WTC11 (cell line): ENCODE measurements around the gene KCTD3. TPM values are rescaled to one million over a fixed set of nuclear protein-coding genes. Genes with fewer than 3 reads are reported as not detected.

Experiments
- ATAC-seq: fragments of 200-7000 bp; cut with Tn5 transposase; 2 replicates; pipeline ENCODE4 v1.10.0; 2021; ENCODE audit warnings: mild to moderate bottlenecking, moderate library complexity
- CTCF ChIA-PET: fragments of 300-600 bp; sonication (Branson Sonifier 250); formaldehyde crosslinking; loops from one replicate; lab custom pipeline; 2021; ENCODE audit warnings: antibody characterized with exemption; lab: Charles Lee
- POLR2A ChIA-PET: fragments of 350-600 bp; sonication (Branson Sonifier 250); formaldehyde crosslinking; loops from one replicate; lab custom pipeline; 2021; ENCODE audit warnings: antibody characterized with exemption; lab: Charles Lee
- DNase-seq: peaks from one replicate; pipeline ENCODE4 v3.0.0; 2021; ENCODE audit warnings: low spot score
- H3K27ac Mint-ChIP-seq: 2 replicates; pipeline ENCODE4 v1.8.0; 2021; ENCODE audit warnings: mixed read lengths
- H3K27me3 Mint-ChIP-seq: 2 replicates; pipeline ENCODE4 v1.8.0; 2021; ENCODE audit warnings: low read depth, mild to moderate bottlenecking, moderate library complexity, mixed read lengths
- H3K36me3 Mint-ChIP-seq: 2 replicates; pipeline ENCODE4 v1.8.0; 2021; ENCODE audit warnings: mixed read lengths
- H3K4me1 Mint-ChIP-seq: 2 replicates; pipeline ENCODE4 v1.8.0; 2022; ENCODE audit warnings: mixed read lengths
- H3K4me3 Mint-ChIP-seq: 2 replicates; pipeline ENCODE4 v1.8.0; 2021; ENCODE audit warnings: mild to moderate bottlenecking, moderate library complexity, mixed read lengths
- H3K9me3 Mint-ChIP-seq: 2 replicates; pipeline ENCODE4 v1.8.0; 2021; ENCODE audit warnings: mixed read lengths
- AFF4 ChIP-seq: sonication (generic); formaldehyde crosslinking; IDR thresholded peaks from 2 replicates; pipeline ENCODE4 v1.8.1; 2023; ENCODE audit warnings: mild to moderate bottlenecking, missing genetic modification reagents, borderline replicate concordance
- AR ChIP-seq: fragments of 250-450 bp; sonication (Bioruptor Pico); IDR thresholded peaks from 2 replicates; pipeline ENCODE4 v1.9.0; 2021; ENCODE audit warnings: mild to moderate bottlenecking
- ATF1 ChIP-seq: sonication (generic); formaldehyde crosslinking; IDR thresholded peaks from 2 replicates; pipeline ENCODE4 v1.8.1; 2023; ENCODE audit warnings: mild to moderate bottlenecking, moderate library complexity, missing genetic modification reagents
- ATF2 ChIP-seq: sonication (generic); formaldehyde crosslinking; IDR thresholded peaks from 2 replicates; pipeline ENCODE4 v1.8.1; 2022; ENCODE audit warnings: low read depth, missing genetic modification reagents, borderline replicate concordance
- ATF3 ChIP-seq: sonication (generic); formaldehyde crosslinking; conservative IDR thresholded peaks from 2 replicates; pipeline ENCODE4 v1.8.1; 2022; ENCODE audit warnings: mild to moderate bottlenecking, missing genetic modification reagents
- CREM ChIP-seq: sonication (generic); formaldehyde crosslinking; IDR thresholded peaks from 2 replicates; pipeline ENCODE4 v1.8.1; 2022; ENCODE audit warnings: mild to moderate bottlenecking, missing genetic modification reagents, moderate library complexity
- ETV6 ChIP-seq: sonication (generic); formaldehyde crosslinking; IDR thresholded peaks from 2 replicates; pipeline ENCODE4 v1.8.1; 2022; ENCODE audit warnings: mild to moderate bottlenecking, missing genetic modification reagents
- GABPB1 ChIP-seq: sonication (generic); formaldehyde crosslinking; IDR thresholded peaks from 2 replicates; pipeline ENCODE4 v1.8.1; 2023; ENCODE audit warnings: mild to moderate bottlenecking, missing genetic modification reagents
- HMGA2 ChIP-seq: fragments of 250-450 bp; sonication (Bioruptor Pico); IDR thresholded peaks from 2 replicates; pipeline ENCODE4 v1.4.0; 2021; ENCODE audit warnings: mild to moderate bottlenecking, moderate library complexity
- MAX ChIP-seq: sonication (generic); formaldehyde crosslinking; IDR thresholded peaks from 2 replicates; pipeline ENCODE4 v1.8.0; 2022; ENCODE audit warnings: mild to moderate bottlenecking, missing genetic modification reagents
- NFE2L1 ChIP-seq: sonication (generic); formaldehyde crosslinking; IDR thresholded peaks from 2 replicates; pipeline ENCODE4 v1.8.1; 2023; ENCODE audit warnings: missing genetic modification reagents
- RORB ChIP-seq: fragments of 250-450 bp; sonication (Bioruptor Pico); IDR thresholded peaks from 2 replicates; pipeline ENCODE4 v1.9.0; 2021; ENCODE audit warnings: mild to moderate bottlenecking
- SOX15 ChIP-seq: fragments of 250-450 bp; sonication (Bioruptor Pico); IDR thresholded peaks from 2 replicates; pipeline ENCODE4 v1.9.0; 2021; ENCODE audit warnings: mild to moderate bottlenecking
- TEAD4 ChIP-seq: sonication (generic); formaldehyde crosslinking; IDR thresholded peaks from 2 replicates; pipeline ENCODE4 v1.8.0; 2022; ENCODE audit warnings: mild to moderate bottlenecking, missing genetic modification reagents
- USF1 ChIP-seq: sonication (generic); formaldehyde crosslinking; IDR thresholded peaks from 2 replicates; pipeline ENCODE4 v1.8.0; 2022; ENCODE audit warnings: mild to moderate bottlenecking, missing genetic modification reagents
- ZNF416 ChIP-seq: fragments of 250-450 bp; sonication (Bioruptor Pico); IDR thresholded peaks from 2 replicates; pipeline ENCODE4 v1.9.0; 2021; ENCODE audit warnings: mild to moderate bottlenecking, inconsistent platforms
- ZNF512 ChIP-seq: sonication (generic); formaldehyde crosslinking; IDR thresholded peaks from 2 replicates; pipeline ENCODE4 v1.8.1; 2022; ENCODE audit warnings: missing genetic modification reagents, borderline replicate concordance
- total RNA-seq: library from RNA; stranded (reverse); gene quantifications from 3 replicates; pipeline ENCODE4 v1.2.3, GENCODE V29; 2021
- TF ChIP-seq, protein P1 (sequence below): sonication (generic); formaldehyde crosslinking; IDR thresholded peaks from 2 replicates; pipeline ENCODE4 v1.8.1; 2023; ENCODE audit warnings: mild to moderate bottlenecking, missing genetic modification reagents
- TF ChIP-seq, protein P2 (sequence below): sonication (generic); formaldehyde crosslinking; conservative IDR thresholded peaks from 2 replicates; pipeline ENCODE4 v1.8.1; 2023; ENCODE audit warnings: mild to moderate bottlenecking, low read depth, missing genetic modification reagents, moderate library complexity

KCTD3 gene
- total RNA-seq, 1 experiment from 2014 or later: 55.6 TPM

- no peak for TF ChIP-seq ATF2 (CRISPR knock-in tag)
- TF ChIP-seq ATF3 (CRISPR knock-in tag): no peak
These were observed 68.7 kb downstream of the KCTD3 start (continued) for GRCh38 chr1:215635827-215636226.

DNA sequence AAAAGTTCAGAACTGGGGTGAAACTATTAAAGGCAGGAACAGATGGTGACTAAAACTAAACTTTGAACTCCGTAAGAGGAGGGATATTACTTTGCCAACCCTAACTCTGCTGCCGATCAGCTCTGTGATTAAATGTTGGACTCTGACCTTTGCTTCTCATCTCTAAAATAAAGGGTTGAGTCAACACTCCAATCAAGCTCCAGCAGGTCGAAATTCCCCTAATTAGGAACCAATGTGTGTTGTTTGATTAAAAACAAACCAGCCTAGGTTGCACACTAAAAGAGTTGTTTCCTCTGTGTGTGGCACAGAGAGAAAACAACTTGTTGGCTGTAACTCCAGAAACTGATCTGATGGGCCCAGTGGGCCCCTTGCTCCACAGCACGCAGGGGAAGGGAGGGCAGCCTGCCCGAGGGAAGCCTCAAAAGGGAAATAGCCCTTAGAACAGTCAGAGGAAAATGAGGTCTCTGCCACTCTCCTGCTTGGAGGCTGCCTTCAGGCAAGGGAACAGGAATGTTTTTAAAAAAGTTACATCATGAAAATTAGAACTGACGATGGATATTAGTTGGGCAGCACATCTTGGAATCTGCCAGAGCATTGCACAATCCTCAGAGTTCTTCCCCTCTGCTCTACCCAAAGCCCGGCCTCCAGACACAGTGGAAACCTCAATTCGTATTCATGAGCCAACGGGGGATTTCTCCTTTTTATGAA lies 69.3 kb downstream of the KCTD3 start:
- Mint-ChIP-seq H3K4me3 (no peak overlapping the region), H3K27me3 (no peaks in the 10 kb centered on the region), H3K4me1 (peaks cover 21% of the 10 kb centered on the region), H3K36me3 (no peaks in the 10 kb centered on the region), H3K27ac (no peak overlapping the region), H3K9me3 (no peaks in the 10 kb centered on the region)
- DNase-seq (no peak), ATAC-seq (peak; percentile 43)
- no peak for TF ChIP-seq NFE2L1 (CRISPR knock-in tag)
- no peak for TF ChIP-seq ETV6
- TF ChIP-seq, protein P1, sequence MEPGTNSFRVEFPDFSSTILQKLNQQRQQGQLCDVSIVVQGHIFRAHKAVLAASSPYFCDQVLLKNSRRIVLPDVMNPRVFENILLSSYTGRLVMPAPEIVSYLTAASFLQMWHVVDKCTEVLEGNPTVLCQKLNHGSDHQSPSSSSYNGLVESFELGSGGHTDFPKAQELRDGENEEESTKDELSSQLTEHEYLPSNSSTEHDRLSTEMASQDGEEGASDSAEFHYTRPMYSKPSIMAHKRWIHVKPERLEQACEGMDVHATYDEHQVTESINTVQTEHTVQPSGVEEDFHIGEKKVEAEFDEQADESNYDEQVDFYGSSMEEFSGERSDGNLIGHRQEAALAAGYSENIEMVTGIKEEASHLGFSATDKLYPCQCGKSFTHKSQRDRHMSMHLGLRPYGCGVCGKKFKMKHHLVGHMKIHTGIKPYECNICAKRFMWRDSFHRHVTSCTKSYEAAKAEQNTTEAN: no peak
- TF ChIP-seq USF1 (CRISPR knock-in tag): no peak
- TF ChIP-seq AR (CRISPR knock-in tag): no peak
- no peak for TF ChIP-seq SOX15
- no peak for TF ChIP-seq ATF1
- TF ChIP-seq RORB (CRISPR knock-in tag): no peak
- TF ChIP-seq MAX (CRISPR knock-in tag): no peak
- TF ChIP-seq, protein P2, sequence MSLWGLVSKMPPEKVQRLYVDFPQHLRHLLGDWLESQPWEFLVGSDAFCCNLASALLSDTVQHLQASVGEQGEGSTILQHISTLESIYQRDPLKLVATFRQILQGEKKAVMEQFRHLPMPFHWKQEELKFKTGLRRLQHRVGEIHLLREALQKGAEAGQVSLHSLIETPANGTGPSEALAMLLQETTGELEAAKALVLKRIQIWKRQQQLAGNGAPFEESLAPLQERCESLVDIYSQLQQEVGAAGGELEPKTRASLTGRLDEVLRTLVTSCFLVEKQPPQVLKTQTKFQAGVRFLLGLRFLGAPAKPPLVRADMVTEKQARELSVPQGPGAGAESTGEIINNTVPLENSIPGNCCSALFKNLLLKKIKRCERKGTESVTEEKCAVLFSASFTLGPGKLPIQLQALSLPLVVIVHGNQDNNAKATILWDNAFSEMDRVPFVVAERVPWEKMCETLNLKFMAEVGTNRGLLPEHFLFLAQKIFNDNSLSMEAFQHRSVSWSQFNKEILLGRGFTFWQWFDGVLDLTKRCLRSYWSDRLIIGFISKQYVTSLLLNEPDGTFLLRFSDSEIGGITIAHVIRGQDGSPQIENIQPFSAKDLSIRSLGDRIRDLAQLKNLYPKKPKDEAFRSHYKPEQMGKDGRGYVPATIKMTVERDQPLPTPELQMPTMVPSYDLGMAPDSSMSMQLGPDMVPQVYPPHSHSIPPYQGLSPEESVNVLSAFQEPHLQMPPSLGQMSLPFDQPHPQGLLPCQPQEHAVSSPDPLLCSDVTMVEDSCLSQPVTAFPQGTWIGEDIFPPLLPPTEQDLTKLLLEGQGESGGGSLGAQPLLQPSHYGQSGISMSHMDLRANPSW (CRISPR knock-in tag): no peak
- no peak for TF ChIP-seq HMGA2
- TF ChIP-seq AFF4 (CRISPR knock-in tag): no peak
- no peak for TF ChIP-seq TEAD4 (CRISPR knock-in tag)
- no peak for TF ChIP-seq GABPB1 (CRISPR knock-in tag)
- TF ChIP-seq ZNF416 (CRISPR knock-in tag): no peak
- TF ChIP-seq ZNF512 (CRISPR knock-in tag): no peak
- TF ChIP-seq CREM: no peak
- POLR2A ChIA-PET: no interaction called here
- CTCF ChIA-PET: no interaction called here
